Measurements from ENCODE around the gene ASMTL. TPM values are rescaled to one million over a fixed set of nuclear protein-coding genes. Genes with fewer than 3 reads are reported as not detected.

Gene ASMTL
- total RNA-seq, 1 donor from 2014 or later = 19.1 TPM

- Histone ChIP-seq H3K27me3 (ENCODE audit: low read depth) (peaks cover 11% of the 10 kb centered on the region), H3K4me1 (no peaks in the 10 kb centered on the region), H3K9me3 (no peaks in the 10 kb centered on the region), H3K27ac (no peak overlapping the region), H3K36me3 (no peaks in the 10 kb centered on the region), H3K4me3 (no peak overlapping the region)
- intact Hi-C loops (cut with DNase I) = no loop called here
- DNase-seq (peak; percentile 11), ATAC-seq (no peak)
- TF ChIP-seq CTCF (IDR thresholded peaks at IDR 0.05) = no peak
These were observed 12.2 kb upstream of the ASMTL start for GRCh38 chrX:1464971-1465285.

- intact Hi-C loops (cut with DNase I) = no loop called here
- DNase-seq (peak; percentile 22), ATAC-seq (no peak)
- Histone ChIP-seq H3K27ac (no peak overlapping the region), H3K9me3 (no peaks in the 10 kb centered on the region), H3K27me3 (ENCODE audit: low read depth) (peaks cover 11% of the 10 kb centered on the region), H3K4me3 (no peak overlapping the region), H3K36me3 (no peaks in the 10 kb centered on the region), H3K4me1 (no peaks in the 10 kb centered on the region)
- TF ChIP-seq CTCF (IDR thresholded peaks at IDR 0.05) = no peak
These were observed 11.6 kb upstream of the ASMTL start for GRCh38 chrX:1464041-1464970.

- no peak for TF ChIP-seq CTCF (IDR thresholded peaks at IDR 0.05)
- ATAC-seq (no peak), DNase-seq (no peak)
- Histone ChIP-seq H3K9me3 (no peaks in the 10 kb centered on the region), H3K4me1 (no peaks in the 10 kb centered on the region), H3K27me3 (ENCODE audit: low read depth) (peaks cover 11% of the 10 kb centered on the region), H3K36me3 (no peaks in the 10 kb centered on the region), H3K27ac (no peak overlapping the region), H3K4me3 (no peak overlapping the region)
- intact Hi-C loops (cut with DNase I) = no loop called here
These were observed 10.9 kb upstream of the ASMTL start for GRCh38 chrX:1463581-1463980.

GRCh38 chrX:1462596-1463251 is 10.0 kb upstream of the ASMTL start:
- Histone ChIP-seq H3K27ac (peak overlapping the region; percentile 31), H3K9me3 (no peaks in the 10 kb centered on the region), H3K4me1 (no peaks in the 10 kb centered on the region), H3K27me3 (ENCODE audit: low read depth) (peaks cover 11% of the 10 kb centered on the region), H3K4me3 (no peak overlapping the region), H3K36me3 (no peaks in the 10 kb centered on the region)
- DNase-seq (peak; percentile 19), ATAC-seq (peak; percentile 52 to 59)
- intact Hi-C loops (cut with DNase I) = no loop called here
- TF ChIP-seq CTCF (IDR thresholded peaks at IDR 0.05) = no peak

GRCh38 chrX:1462110-1462509 is 9.4 kb upstream of the ASMTL start:
- no peaks in the 10 kb centered on the region for H3K4me1 ChIP-seq
- H3K36me3 ChIP-seq = no peaks in the 10 kb centered on the region
- H3K27ac ChIP-seq = no peak overlapping the region
- no peak overlapping the region for H3K4me3 ChIP-seq
- no peak for DNase-seq
- H3K9me3 ChIP-seq = no peaks in the 10 kb centered on the region
- H3K27me3 ChIP-seq (ENCODE audit: low read depth) = peaks cover 6% of the 10 kb centered on the region
- no peak for TF ChIP-seq CTCF (IDR thresholded peaks at IDR 0.05)
- intact Hi-C loops (cut with DNase I) = no loop called here
- no peak for ATAC-seq
